Omental fat pad (tissue), 4 donors: Measurements from ENCODE around the gene GSTA2. TPM values are rescaled to one million over a fixed set of nuclear protein-coding genes. Genes with fewer than 3 reads are reported as not detected.
A peak's percentile ranks its signal among the peaks of the same experiment; 100 is the strongest.
"Not testable (repeated sequence)": the region's sequence is repeated elsewhere in the genome, so short reads cannot be mapped to it uniquely, and the experiment has no call there.

ENCODE experiments used
- ATAC-seq: fragments of 150-250 bp; one replicate; pipeline ENCODE4 v1.9.1; 2016; ENCODE audit warnings: mild to moderate bottlenecking, moderate library complexity; ENCODE audit not compliant: low FRiP score
- DNase-seq: peaks from one replicate; pipeline ENCODE4 v3.0.0-alpha.2; 2019; ENCODE audit warnings: low spot score
- CTCF ChIP-seq, 3 donors: fragments of 450-650 bp; IDR thresholded peaks; one replicate each; pipeline ENCODE4 v1.5.1; 2016 to 2017; ENCODE audit warnings: antibody characterized with exemption in 3 of 3, mild to moderate bottlenecking in 3 of 3, moderate library complexity in 2 of 3
- total RNA-seq, 4 donors: library from RNA; depleted of rRNA; stranded (reverse); fragments of >200 nt; gene quantifications; one replicate each; pipeline ENCODE4 v1.1.0, GENCODE V29; 2016

GSTA2 gene
- total RNA-seq, 4 donors from 2014 or later: not detected

GRCh38 chr6:52726193-52726542, 37.1 kb downstream of the GSTA2 start:
- peak; percentile 5 for ATAC-seq
- TF ChIP-seq CTCF (IDR thresholded peaks at IDR 0.05): no peak
- DNase-seq: no peak

- DNase-seq (no peak), ATAC-seq (peak; percentile 78)
- TF ChIP-seq CTCF (IDR thresholded peaks at IDR 0.05): no peak
Measured at GRCh38 chr6:52725535-52726192, 37.6 kb downstream of the GSTA2 start.

- no peak for TF ChIP-seq CTCF (IDR thresholded peaks at IDR 0.05)
- ATAC-seq: no peak
- DNase-seq: no peak
Measured at GRCh38 chr6:52725143-52725534, 38.1 kb downstream of the GSTA2 start.

- no peak for TF ChIP-seq CTCF (IDR thresholded peaks at IDR 0.05)
- ATAC-seq (peak; percentile 78), DNase-seq (peak; percentile 52)
Measured at GRCh38 chr6:52724406-52725121, 38.7 kb downstream of the GSTA2 start.

GRCh38 chr6:52724042-52724405, 39.3 kb downstream of the GSTA2 start:
- DNase-seq: no peak
- peak; percentile 65 for ATAC-seq
- no peak for TF ChIP-seq CTCF (IDR thresholded peaks at IDR 0.05)

GRCh38 chr6:52720321-52720720, 43.0 kb downstream of the GSTA2 start:
- no peak for TF ChIP-seq CTCF (IDR thresholded peaks at IDR 0.05)
- DNase-seq (no peak), ATAC-seq (no peak)

- TF ChIP-seq CTCF (IDR thresholded peaks at IDR 0.05): no peak
- DNase-seq (no peak), ATAC-seq (no peak)
Measured at GRCh38 chr6:52718550-52718949, 44.7 kb downstream of the GSTA2 start.

- not testable (repeated sequence) for ATAC-seq, DNase-seq
Measured at GRCh38 chr6:52714761-52715160, 48.5 kb downstream of the GSTA2 start.
